Endothelial cell (in vitro differentiated cells): ENCODE results near the gene PPP1CC. TPM values are rescaled to one million over a fixed set of nuclear protein-coding genes. Genes with fewer than 3 reads are reported as not detected.

Experiments used
- DNase-seq: peaks from one replicate; pipeline ENCODE4 v3.0.0; 2021; ENCODE audit warnings: low spot score
- H3K27ac Mint-ChIP-seq: one replicate; pipeline ENCODE4 v1.8.0; 2021; ENCODE audit warnings: mixed read lengths, inconsistent platforms; ENCODE audit not compliant: unreplicated experiment
- H3K27me3 Mint-ChIP-seq: one replicate; pipeline ENCODE4 v1.8.0; 2021; ENCODE audit warnings: mild to moderate bottlenecking, moderate library complexity, mixed read lengths, inconsistent platforms; ENCODE audit not compliant: unreplicated experiment
- H3K36me3 Mint-ChIP-seq: one replicate; pipeline ENCODE4 v1.8.0; 2021; ENCODE audit warnings: mild to moderate bottlenecking, low read depth, mixed read lengths, inconsistent platforms; ENCODE audit not compliant: unreplicated experiment
- H3K4me1 Mint-ChIP-seq: one replicate; pipeline ENCODE4 v1.8.0; 2021; ENCODE audit warnings: mild to moderate bottlenecking, mixed read lengths, inconsistent platforms; ENCODE audit not compliant: unreplicated experiment
- H3K4me3 Mint-ChIP-seq: one replicate; pipeline ENCODE4 v1.8.0; 2021; ENCODE audit warnings: mild to moderate bottlenecking, mixed read lengths, inconsistent platforms; ENCODE audit not compliant: unreplicated experiment
- H3K9me3 Mint-ChIP-seq: one replicate; pipeline ENCODE4 v1.8.0; 2021; ENCODE audit warnings: mixed read lengths, inconsistent platforms; ENCODE audit not compliant: unreplicated experiment
- CTCF ChIP-seq: fragments of 200-600 bp; sonication (generic); IDR thresholded peaks from one replicate; pipeline ENCODE4 v1.5.0; 2021; ENCODE audit warnings: antibody characterized with exemption; ENCODE audit not compliant: unreplicated experiment
- total RNA-seq: library from RNA; stranded (reverse); fragmentation: NEBNext Ultra II Directional; extraction: Animal tissue kit (Norgen Biotek cat#: 25700); gene quantifications from one replicate; pipeline ENCODE4 v1.2.1, GENCODE V29; 2021; ENCODE audit not compliant: unreplicated experiment

PPP1CC gene
- total RNA-seq, 1 donor from 2014 or later = 152 TPM

GRCh38 chr12:110745542-110746284 is 3.0 kb upstream of the PPP1CC start:
- H3K4me1 Mint-ChIP-seq = peaks cover 20% of the 10 kb centered on the region
- DNase-seq = no peak
- H3K36me3 Mint-ChIP-seq = no peaks in the 10 kb centered on the region
- H3K9me3 Mint-ChIP-seq = no peaks in the 10 kb centered on the region
- H3K4me3 Mint-ChIP-seq = no peak overlapping the region
- no peak overlapping the region for H3K27ac Mint-ChIP-seq
- H3K27me3 Mint-ChIP-seq = peaks cover 7% of the 10 kb centered on the region
- TF ChIP-seq CTCF = no peak

- Mint-ChIP-seq H3K36me3 (no peaks in the 10 kb centered on the region), H3K4me3 (no peak overlapping the region), H3K27me3 (peaks cover 7% of the 10 kb centered on the region), H3K4me1 (peaks cover 25% of the 10 kb centered on the region), H3K27ac (no peak overlapping the region), H3K9me3 (no peaks in the 10 kb centered on the region)
- no peak for DNase-seq
- TF ChIP-seq CTCF = no peak
Observed at GRCh38 chr12:110744601-110745264, 2.0 kb upstream of the PPP1CC start.

GRCh38 chr12:110744151-110744571 is 1.5 kb upstream of the PPP1CC start:
- peaks cover 25% of the 10 kb centered on the region for H3K4me1 Mint-ChIP-seq
- H3K9me3 Mint-ChIP-seq = no peaks in the 10 kb centered on the region
- no peak for TF ChIP-seq CTCF
- peak overlapping the region; percentile 95 for H3K4me3 Mint-ChIP-seq
- H3K36me3 Mint-ChIP-seq = no peaks in the 10 kb centered on the region
- DNase-seq = no peak
- H3K27ac Mint-ChIP-seq = peak overlapping the region; percentile 2
- H3K27me3 Mint-ChIP-seq = peaks cover 4% of the 10 kb centered on the region

- Mint-ChIP-seq H3K4me1 (peaks cover 26% of the 10 kb centered on the region), H3K4me3 (peak overlapping the region; percentile 95), H3K27ac (peak overlapping the region; percentile 2), H3K9me3 (no peaks in the 10 kb centered on the region), H3K36me3 (no peaks in the 10 kb centered on the region), H3K27me3 (peaks cover 4% of the 10 kb centered on the region)
- no peak for DNase-seq
- TF ChIP-seq CTCF = no peak
Observed at GRCh38 chr12:110743571-110744093, 941 bp upstream of the PPP1CC start.
